HG02840 (cell line): ENCODE results near the gene DAO.
"Not testable (repeated sequence)": the region's sequence is repeated elsewhere in the genome, so short reads cannot be mapped to it uniquely, and the experiment has no call there.

Source experiments
- ATAC-seq: cut with Tn5 transposase; IDR thresholded peaks from one replicate; pipeline ENCODE4 v1.9.1; 2021; ENCODE audit warnings: mild to moderate bottlenecking, moderate library complexity, moderate number of reproducible peaks; ENCODE audit not compliant: unreplicated experiment, low FRiP score

DAO gene

DNA sequence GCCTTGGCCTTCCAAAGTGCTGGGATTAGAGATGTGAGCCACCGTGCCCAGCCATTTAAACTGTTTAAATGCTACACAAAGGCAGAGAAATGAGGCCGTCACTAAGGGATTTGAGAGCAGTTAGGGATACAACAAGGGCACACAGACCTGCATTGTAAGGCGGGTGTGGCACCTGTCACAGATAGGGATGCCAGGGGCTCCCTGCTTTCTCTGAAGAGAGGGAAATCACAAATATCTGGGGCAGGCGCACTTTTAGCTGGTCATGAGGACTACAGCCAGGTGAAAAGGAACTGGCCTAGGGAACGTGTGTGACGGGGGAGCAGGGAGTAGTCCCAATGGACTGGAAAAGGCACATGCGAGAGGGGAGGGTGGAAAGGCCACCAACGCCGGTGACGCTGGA, 32.2 kb upstream of the DAO start:
- no peak for ATAC-seq

GRCh38 chr12:108849660-108850059, 30.2 kb upstream of the DAO start:
- ATAC-seq, result no peak

DNA sequence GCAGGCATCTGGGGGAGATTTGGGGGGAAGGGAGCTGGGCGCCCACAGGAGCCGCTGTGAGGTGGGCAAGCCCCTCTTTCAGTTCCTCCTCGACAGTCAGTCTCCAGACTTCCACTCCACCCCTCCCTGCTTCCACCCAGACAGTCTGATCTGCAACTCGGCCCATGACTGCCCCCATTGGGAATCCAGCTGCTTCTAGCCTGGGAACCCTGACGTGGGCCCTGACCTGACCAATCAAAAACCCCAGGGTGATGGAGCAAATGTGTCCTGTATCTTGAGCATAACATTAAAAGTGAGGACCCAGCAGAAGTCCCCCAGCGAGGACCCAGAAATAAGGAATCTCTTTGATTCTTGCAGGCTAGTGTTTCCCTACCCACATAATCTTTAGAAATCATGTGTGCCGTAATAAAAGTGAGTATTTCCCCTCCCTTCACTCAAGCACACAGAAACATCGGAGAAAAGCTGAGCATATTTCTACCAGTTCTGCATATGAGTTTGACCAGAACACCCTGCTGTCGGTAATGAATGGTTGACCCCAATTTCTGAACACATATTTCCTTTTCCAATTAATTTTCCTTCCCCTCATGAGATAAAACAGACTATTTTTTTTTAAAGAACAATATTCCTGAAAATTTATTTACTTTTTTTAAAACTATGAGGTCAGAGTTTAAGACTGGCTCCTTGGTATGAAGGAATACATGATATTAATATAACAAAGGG, 28.9 kb upstream of the DAO start:
- ATAC-seq, result peak; percentile 52

DNA sequence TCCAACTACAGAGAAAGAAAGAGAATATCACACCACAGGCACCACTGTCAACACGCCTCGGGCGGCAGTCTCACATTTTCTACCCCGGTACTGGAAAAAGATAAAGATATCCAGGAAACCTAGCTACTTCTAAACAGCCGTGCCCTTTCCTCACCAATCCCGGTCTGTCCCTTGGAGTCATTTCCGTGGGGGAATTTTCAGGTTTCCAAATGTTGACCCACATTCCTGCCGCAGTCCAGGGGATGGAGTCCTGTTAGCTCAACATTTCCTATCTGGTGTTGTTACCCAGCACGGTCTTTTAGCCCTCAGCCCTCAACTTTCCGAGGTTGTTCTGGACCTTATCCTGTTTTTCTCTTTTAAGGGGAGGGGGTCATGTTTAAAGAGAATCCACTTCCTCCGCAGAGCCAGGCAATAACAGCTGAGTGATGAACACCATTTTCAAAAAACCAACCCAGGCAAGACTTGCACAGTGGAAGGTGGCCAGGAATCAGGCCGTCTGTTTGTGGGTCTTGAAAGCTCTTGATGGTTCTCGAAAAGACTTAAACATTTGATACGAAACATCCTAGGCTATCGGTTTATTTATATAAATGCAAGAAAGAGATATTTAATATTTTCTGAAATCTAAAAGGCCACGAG, 27.1 kb upstream of the DAO start:
- ATAC-seq, result no peak

- ATAC-seq, result no peak
These were observed 26.5 kb upstream of the DAO start for GRCh38 chr12:108853426-108853825.

GRCh38 chr12:108853981-108854446, 25.9 kb upstream of the DAO start:
- ATAC-seq, result no peak

- ATAC-seq, result no peak
These were observed 25.2 kb upstream of the DAO start for GRCh38 chr12:108854451-108855283.

DNA sequence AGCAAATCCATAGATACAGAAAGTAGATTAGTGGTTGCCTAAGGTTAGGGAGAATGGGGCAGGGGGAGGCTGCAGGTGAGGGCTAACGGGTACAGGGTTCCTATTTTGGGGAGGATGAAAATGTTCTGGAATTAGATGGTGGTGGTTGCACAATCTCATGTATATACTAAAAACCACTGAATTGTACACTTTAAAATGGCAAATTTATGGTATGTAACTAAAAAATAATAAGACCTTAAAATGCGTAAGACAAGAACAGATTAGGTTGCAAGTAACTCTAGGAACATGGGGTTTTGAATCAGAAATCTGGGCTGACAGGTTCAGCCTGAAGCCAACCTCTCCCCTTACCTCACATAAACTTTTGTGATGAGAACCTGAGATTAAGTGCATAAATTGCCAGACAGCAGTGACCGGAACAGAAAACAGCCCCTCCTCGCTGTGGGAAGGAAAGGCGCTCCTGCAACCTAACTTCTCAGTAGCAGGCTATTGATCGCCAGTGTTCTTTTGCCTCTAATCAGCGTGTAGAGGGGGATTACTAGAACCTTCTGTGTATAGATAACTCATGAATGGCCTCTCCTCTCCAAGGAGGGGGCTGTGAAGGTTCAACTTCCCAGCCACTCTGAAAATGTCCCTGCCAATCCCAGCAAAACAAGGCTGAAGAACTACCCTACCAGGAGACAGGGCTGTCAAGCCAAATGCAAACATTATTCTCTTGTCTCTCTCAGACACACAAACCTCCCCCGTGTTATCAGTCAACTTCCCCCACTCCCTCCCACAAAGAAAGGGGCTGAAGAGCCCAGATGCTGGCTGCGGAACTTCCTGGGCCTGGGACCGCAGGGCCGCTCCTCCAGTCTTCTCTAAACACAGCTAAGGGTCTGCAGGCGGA, 24.4 kb upstream of the DAO start:
- no peak for ATAC-seq

DNA sequence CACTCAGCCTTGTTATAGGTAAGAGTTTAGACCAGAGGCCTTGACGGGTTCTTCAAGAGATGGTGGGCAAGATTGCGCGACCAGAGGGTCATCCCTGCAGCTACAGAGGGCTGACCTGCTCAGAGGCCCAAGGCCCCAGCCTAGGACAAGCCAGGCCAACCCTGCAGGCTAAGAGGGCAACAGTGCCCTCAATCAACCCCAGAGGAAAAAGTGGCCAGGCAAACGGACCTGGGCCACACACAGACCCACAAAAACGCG, 23.8 kb upstream of the DAO start:
- ATAC-seq, result no peak

GRCh38 chr12:108856428-108857157, 23.3 kb upstream of the DAO start:
- ATAC-seq, result peak; percentile 23

DNA sequence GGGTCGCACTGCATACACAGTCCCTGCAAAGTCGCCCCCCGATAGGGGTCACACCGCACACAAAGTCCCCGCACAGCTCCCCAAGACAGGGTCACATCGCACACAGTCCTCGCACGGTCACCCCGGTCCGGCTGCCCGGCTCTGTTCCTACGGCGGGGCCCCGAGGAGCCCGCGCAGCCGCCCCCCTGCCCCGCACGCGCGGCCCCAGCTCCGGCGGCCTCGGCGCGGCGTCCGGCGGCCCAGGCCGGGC, 22.8 kb upstream of the DAO start:
- peak; percentile 15 for ATAC-seq

DNA sequence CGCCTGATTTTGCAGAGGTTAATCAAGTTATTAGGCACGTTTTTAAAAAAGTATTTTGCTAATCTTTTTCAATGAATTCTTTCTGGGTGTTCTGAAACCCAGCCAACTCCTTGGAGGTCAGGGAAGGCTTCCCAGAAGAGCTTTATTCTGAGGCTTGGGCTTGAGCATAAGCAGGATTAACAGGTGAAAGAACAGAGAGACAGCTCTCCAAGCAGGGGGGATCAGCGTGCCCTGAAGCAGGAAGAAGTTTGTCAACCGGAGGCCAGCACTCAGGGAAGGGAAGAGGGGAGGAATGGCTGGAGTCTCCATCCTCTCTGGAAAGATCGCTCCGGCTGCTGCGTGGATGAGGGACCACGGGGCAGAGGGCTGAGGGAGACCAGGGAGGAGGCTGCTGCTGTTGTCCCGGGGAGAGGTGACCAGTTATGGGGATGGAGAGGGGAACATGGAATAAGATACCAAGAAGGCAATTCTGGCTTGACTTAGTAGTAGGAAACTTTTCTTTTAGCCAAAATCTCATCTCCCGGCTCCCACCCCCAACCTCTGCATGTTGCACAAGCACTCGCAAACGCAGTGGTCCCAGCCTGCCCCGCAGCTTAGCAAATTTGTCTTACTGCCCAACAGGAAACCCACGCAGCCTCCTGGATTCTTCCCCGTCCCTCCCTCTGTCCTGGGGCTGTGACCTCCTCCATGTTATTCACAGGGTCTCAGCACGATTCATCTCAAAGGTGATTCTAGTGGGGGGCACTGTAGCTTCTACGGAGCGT, 21.4 kb upstream of the DAO start:
- no peak for ATAC-seq

- not testable (repeated sequence) for ATAC-seq
These were observed 20.6 kb upstream of the DAO start for GRCh38 chr12:108859141-108859922.

DNA sequence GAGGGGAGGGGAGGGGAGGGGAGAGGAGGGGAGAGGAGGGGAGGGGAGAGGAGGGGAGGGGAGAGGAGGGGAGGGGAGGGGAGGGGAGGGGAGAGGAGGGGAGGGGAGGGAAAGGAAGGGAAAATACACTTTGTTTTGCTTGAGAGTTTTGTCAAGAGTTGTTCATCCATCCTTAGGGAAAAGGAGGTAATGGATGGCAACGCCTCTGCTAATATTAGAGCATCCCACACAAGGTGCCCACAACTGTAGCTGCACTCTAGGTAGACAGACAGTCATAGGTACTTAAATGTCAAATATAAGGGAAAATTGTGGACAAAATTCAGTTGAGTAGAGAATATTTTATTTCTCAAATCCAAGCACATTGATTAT, 20.0 kb upstream of the DAO start:
- no peak for ATAC-seq

DNA sequence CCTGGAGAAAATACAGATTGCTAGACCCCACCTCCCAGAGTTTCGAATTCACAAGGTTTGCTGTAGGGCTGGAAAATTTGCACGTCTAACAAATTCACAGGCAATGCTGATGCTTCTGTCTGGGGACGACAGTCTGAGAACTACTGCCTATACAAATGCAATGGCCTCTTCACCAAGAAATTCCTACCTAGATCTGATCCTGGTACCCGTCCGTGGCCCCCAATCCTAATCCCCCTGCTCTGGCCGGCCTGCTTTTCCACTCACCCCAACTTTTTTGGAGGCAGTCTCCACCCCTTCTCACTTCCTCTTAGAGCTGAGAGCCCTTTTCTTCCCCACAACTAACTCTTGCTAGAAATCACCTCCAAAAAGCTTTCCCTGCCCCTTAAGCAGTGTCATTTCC, 19.4 kb upstream of the DAO start:
- ATAC-seq, result no peak

- no peak for ATAC-seq
These were observed 17.9 kb upstream of the DAO start for GRCh38 chr12:108861878-108862587.

- no peak for ATAC-seq
These were observed 17.3 kb upstream of the DAO start for GRCh38 chr12:108862588-108862959.

DNA sequence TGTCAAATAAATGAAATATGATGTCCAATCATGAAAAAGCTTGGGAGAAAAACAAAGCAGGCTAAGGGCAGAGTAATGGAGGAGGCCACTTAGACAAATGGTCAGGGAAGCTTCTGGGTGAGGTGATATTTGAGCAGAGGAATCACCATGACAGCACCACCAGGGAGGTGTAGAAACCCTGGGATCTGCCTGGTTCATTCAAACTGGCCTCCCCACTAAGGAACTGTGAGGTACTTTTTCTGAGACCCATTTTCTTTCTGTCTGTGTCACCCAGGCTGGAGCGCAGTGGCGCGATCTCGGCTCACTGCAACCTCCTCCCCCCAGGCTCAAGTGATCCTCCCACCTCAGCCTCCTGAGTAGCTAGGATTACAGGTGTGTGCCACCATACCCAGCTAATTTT, 14.7 kb upstream of the DAO start:
- no peak for ATAC-seq
